C4-2B (cell line): ENCODE data around the gene CARD18.

Source experiments
- ZFX ChIP-seq: fragments of 450-650 bp; IDR thresholded peaks from 2 replicates; pipeline ENCODE4 v1.6.1; 2017
- TF ChIP-seq, protein P1 (sequence below): fragments of 450-650 bp; conservative IDR thresholded peaks from 2 replicates; pipeline ENCODE4 v1.5.1; 2017; ENCODE audit warnings: mild to moderate bottlenecking

DNA sequence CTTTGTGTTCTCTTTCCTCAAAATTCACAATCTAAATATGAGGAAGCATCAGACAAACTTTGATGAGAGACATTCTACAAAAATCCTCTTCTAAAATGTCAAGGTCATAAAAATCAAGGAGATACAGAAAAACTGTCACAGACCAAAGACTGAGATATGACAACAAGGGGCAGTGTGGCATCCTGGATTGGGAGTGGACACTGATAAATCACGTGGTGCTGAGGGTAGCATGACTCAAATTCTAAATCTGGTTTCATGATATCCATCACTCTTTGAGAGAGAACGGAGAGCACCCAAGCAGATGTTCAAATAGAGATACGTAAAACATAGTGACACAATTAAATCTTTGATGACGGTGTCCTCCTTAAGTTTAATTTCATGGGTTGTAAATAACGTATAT is 13.0 kb upstream of the CARD18 start:
- TF ChIP-seq, protein P1, sequence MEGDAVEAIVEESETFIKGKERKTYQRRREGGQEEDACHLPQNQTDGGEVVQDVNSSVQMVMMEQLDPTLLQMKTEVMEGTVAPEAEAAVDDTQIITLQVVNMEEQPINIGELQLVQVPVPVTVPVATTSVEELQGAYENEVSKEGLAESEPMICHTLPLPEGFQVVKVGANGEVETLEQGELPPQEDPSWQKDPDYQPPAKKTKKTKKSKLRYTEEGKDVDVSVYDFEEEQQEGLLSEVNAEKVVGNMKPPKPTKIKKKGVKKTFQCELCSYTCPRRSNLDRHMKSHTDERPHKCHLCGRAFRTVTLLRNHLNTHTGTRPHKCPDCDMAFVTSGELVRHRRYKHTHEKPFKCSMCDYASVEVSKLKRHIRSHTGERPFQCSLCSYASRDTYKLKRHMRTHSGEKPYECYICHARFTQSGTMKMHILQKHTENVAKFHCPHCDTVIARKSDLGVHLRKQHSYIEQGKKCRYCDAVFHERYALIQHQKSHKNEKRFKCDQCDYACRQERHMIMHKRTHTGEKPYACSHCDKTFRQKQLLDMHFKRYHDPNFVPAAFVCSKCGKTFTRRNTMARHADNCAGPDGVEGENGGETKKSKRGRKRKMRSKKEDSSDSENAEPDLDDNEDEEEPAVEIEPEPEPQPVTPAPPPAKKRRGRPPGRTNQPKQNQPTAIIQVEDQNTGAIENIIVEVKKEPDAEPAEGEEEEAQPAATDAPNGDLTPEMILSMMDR: no peak
- TF ChIP-seq ZFX: no peak
